Measurements from ENCODE around the gene CEBPB. TPM values are rescaled to one million over a fixed set of nuclear protein-coding genes. Genes with fewer than 3 reads are reported as not detected.
"Not testable (repeated sequence)": the region's sequence is repeated elsewhere in the genome, so short reads cannot be mapped to it uniquely, and the experiment has no call there.

Gene CEBPB
- total RNA-seq, 1 donor: 38.1 TPM

DNA sequence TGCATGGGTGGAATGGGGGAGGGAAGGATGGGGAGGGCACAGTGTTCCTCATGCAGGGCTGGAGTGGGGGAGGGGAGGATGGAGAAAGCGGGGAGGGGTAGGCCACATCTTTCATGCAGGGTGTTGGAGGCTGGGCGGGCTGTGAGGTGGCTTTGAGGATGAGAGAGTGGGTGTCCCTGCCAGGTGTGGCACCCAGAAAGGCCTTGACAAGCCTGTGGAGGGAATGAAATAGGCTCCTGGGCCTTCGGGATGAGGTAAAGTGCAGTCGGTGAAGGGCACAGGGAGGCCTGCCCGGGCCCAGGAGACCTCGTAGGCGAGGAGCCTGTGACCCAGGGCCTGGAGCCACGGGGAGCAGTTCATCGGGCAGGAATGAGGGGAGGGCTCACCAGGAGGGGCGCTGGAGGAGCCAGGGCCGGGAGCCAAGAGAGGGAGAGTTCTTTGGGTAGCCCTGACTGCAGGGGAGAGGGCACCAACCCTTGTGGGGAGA lies 7.6 kb downstream of the CEBPB start:
- H3K4me3 ChIP-seq (ENCODE audit: low read depth, low read length): no peak overlapping the region
- no peak for DNase-seq (ENCODE audit: low read depth)
- no peak for TF ChIP-seq CTCF (IDR thresholded peaks at IDR 0.05; ENCODE audit: insufficient read depth, low read length)

DNA sequence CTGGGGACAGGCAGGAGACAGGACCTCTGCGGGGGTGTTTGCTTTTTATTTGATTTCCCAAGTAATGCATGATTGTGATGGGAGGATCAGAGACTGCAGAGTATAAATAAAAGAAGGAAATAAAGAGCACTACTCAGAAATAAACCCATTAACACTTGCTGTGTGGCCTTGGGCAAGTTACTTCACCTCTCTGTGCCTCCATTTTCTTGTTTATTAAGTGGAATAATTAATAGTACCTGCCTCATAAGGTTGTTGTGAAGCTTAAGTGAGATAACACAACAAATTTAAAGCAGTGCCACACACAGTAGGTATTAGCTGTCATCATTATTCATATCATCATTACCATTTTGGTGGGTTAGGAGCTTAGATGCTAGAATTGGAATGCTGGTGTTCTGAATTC lies 8.1 kb downstream of the CEBPB start:
- no peak for DNase-seq (ENCODE audit: low read depth)
- no peak for TF ChIP-seq CTCF (IDR thresholded peaks at IDR 0.05; ENCODE audit: insufficient read depth, low read length)
- H3K4me3 ChIP-seq (ENCODE audit: low read depth, low read length): no peak overlapping the region

DNA sequence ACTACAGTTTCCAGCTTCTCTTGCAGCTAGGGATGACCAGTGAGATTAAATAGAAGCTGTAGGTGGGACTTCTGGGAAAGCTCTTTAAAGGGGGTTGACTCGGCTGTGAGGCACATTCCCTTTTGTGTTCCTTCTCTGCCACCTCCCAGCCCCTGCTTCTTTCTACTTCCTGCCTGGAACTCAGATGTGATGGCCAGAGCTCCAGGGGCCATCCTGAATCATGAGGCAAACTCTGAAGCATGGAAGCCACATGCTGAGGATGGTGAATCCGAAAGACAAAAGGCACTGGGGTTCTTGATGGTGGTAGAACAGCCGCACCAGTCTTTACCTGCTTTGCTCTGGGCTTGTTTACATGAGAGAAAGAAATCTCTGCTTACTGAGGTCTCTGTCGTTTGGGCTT lies 9.1 kb downstream of the CEBPB start:
- no peak for TF ChIP-seq CTCF (IDR thresholded peaks at IDR 0.05; ENCODE audit: insufficient read depth, low read length)
- H3K4me3 ChIP-seq (ENCODE audit: low read depth, low read length): no peak overlapping the region
- no peak for DNase-seq (ENCODE audit: low read depth)

DNA sequence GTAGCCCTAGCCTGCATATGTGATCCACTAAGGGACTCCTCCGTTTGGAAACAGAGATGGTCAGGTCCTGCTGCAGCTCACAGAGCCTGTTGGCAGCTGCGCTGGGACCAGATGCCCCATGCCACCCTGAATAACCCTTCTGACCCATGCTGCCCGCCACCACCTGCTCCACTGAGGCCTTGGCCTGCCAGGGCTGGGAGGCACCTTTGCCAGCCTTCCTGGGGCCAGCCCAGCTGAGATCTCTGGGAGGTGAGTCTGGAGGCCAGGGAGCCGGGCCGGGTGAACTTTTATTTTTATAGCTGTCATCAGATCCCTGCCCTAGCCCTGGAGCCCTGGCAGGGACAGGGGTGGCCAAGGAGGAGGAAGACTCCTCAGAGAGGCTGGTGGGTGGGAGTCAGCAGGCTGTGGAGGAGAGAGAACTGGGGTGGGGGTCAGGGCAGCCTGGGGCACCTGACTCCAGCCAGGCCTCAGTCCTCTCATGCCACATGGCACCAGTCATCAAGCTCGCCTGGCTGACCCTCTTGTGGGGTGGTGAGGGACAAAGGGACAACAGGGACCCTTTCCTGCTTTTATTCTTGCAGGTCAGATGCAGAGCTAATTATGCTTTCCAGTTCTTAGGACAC lies 10.0 kb downstream of the CEBPB start:
- no peak for TF ChIP-seq CTCF (IDR thresholded peaks at IDR 0.05; ENCODE audit: insufficient read depth, low read length)
- DNase-seq (ENCODE audit: low read depth): no peak

DNA sequence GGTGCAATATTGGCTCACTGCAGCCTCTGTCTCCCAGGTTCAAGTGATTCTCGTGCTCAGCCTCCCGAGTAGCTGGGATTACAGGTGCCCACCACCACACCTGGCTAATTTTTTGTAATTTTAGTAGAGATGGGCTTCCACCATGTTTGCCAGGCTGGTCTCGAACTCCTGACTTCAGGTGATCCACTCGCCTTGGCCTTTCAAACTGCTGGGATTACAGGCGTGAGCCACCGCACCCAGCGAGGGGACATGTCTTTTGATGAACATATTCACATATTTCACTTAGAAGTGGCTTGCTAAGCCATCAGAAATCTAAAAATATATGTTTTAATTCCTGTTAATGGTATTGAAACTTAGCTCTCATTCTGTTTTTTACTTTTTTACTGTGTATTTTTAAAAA lies 11.1 kb downstream of the CEBPB start:
- not testable (repeated sequence) for H3K4me3 ChIP-seq (ENCODE audit: low read depth, low read length); DNase-seq (ENCODE audit: low read depth)

More for the DNA sequence above, 10.0 kb downstream of the CEBPB start:
- H3K4me3 ChIP-seq (ENCODE audit: low read depth, low read length): no peak overlapping the region

- no peak overlapping the region for H3K4me3 ChIP-seq (ENCODE audit: low read depth, low read length)
- DNase-seq (ENCODE audit: low read depth): no peak
- TF ChIP-seq CTCF (IDR thresholded peaks at IDR 0.05; ENCODE audit: insufficient read depth, low read length): no peak
These were observed 12.0 kb downstream of the CEBPB start for GRCh38 chr20:50202677-50203076.

DNA sequence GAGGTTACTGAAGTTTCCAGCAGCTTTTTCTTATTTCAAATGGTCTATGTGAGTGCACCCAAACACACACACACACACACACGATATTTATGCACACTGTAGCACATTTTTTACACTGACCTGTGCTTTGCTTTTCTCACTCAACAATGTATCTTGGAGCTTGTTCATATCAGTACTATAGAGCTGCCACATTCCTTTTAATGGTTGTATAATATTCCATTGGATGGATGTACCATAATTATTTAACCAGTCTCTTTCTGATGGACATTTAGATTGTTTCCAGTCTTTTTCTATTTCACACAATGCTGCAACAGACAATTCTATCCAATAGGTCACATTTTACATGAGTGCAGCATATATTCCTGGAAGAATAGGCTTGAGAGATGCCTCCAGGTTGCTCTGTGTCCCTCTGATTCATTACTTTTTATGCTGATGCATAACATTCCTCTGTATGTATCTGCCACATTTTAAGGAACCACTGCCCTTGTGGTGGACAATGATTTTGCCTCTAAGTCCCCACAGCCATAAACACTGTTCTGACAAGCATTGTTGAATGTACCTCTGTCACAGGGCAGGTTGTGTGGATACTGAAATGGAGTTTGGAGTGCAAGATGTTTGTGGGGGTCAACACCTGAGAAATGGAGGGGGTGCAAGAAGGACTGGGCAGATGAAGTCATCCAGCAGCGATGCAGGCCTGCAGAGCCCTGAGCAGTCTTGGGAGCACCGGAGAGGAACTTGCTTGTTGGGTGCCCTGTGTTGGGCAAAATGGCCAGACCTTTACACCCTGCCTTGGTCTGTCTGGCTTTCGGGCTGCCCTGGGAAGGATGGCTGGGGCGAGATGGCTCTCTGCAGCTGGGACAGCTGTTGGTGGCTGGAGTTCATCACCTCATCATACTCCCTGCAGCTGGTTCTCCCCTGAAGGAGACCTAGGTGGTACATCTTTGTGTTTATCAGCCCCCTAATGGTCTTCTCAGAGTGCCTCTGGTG lies 13.6 kb downstream of the CEBPB start:
- no peak overlapping the region for H3K4me3 ChIP-seq (ENCODE audit: low read depth, low read length)
- DNase-seq (ENCODE audit: low read depth): no peak
- no peak for TF ChIP-seq CTCF (IDR thresholded peaks at IDR 0.05; ENCODE audit: insufficient read depth, low read length)
